ENCODE measurements around the gene MBTPS1.

Gene MBTPS1

GRCh38 chr16:84093120-84093878 is 23.4 kb downstream of the MBTPS1 start:
- peak overlapping the region; percentile 93 for H3K27ac Mint-ChIP-seq
- no peaks in the 10 kb centered on the region for H3K4me1 Mint-ChIP-seq
- H3K36me3 Mint-ChIP-seq (ENCODE audit: low read depth) = peaks cover 59% of the 10 kb centered on the region
- no peaks in the 10 kb centered on the region for H3K27me3 Mint-ChIP-seq (ENCODE audit: low read depth, poor library complexity)
- H3K4me3 Mint-ChIP-seq = no peak overlapping the region
- no peak for DNase-seq
- H3K9me3 Mint-ChIP-seq = no peaks in the 10 kb centered on the region
- TF ChIP-seq, protein P1, sequence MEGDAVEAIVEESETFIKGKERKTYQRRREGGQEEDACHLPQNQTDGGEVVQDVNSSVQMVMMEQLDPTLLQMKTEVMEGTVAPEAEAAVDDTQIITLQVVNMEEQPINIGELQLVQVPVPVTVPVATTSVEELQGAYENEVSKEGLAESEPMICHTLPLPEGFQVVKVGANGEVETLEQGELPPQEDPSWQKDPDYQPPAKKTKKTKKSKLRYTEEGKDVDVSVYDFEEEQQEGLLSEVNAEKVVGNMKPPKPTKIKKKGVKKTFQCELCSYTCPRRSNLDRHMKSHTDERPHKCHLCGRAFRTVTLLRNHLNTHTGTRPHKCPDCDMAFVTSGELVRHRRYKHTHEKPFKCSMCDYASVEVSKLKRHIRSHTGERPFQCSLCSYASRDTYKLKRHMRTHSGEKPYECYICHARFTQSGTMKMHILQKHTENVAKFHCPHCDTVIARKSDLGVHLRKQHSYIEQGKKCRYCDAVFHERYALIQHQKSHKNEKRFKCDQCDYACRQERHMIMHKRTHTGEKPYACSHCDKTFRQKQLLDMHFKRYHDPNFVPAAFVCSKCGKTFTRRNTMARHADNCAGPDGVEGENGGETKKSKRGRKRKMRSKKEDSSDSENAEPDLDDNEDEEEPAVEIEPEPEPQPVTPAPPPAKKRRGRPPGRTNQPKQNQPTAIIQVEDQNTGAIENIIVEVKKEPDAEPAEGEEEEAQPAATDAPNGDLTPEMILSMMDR (IDR thresholded peaks at IDR 0.05) = no peak

- peaks cover 58% of the 10 kb centered on the region for H3K36me3 Mint-ChIP-seq (ENCODE audit: low read depth)
- no peaks in the 10 kb centered on the region for H3K4me1 Mint-ChIP-seq
- no peaks in the 10 kb centered on the region for H3K27me3 Mint-ChIP-seq (ENCODE audit: low read depth, poor library complexity)
- H3K27ac Mint-ChIP-seq = peak overlapping the region; percentile 17
- H3K4me3 Mint-ChIP-seq = no peak overlapping the region
- TF ChIP-seq, protein P1 (IDR thresholded peaks at IDR 0.05) = no peak
- no peaks in the 10 kb centered on the region for H3K9me3 Mint-ChIP-seq
- DNase-seq = no peak
Observed at GRCh38 chr16:84091460-84091859, 25.3 kb downstream of the MBTPS1 start.

- Mint-ChIP-seq H3K27ac (no peak overlapping the region), H3K27me3 (ENCODE audit: low read depth, poor library complexity) (no peaks in the 10 kb centered on the region), H3K4me1 (no peaks in the 10 kb centered on the region), H3K36me3 (ENCODE audit: low read depth) (peaks cover 59% of the 10 kb centered on the region), H3K4me3 (no peak overlapping the region), H3K9me3 (no peaks in the 10 kb centered on the region)
- TF ChIP-seq, protein P1 (IDR thresholded peaks at IDR 0.05) = no peak
- no peak for DNase-seq
Observed at GRCh38 chr16:84090211-84090610, 26.5 kb downstream of the MBTPS1 start.

DNA sequence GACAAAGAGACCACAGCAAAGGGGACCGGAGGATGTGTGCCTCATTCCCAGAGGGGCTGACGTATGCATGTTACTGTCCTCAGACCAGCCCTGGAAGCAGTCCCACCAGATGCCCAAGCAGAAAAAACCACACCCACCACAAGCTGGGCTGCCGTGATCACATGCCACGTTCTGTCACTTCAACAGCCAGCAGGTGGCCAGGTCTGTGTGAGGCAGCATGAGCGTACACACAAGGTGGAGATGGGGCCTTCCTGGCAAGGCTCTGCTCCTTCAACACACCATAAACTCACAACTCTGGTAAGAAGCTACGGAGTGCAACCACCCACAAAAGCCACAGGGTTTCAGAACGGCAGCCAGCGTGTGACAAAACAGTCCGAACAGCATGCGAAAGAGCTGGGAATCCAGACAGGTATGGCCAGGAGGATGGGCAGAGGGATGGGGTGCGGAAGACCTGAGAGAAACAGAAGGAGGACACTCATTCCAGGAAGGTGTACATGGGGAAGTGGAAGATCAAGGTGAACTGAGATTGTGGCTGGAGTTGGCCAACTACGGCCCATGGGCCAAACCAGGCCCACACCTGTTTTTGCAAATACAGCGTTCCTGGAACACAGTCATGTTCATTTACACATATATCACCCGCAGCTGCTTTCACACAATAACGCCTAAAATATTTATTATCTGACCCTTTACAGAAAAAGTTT is 27.9 kb downstream of the MBTPS1 start:
- H3K27me3 Mint-ChIP-seq (ENCODE audit: low read depth, poor library complexity) = no peaks in the 10 kb centered on the region
- H3K27ac Mint-ChIP-seq = no peak overlapping the region
- no peaks in the 10 kb centered on the region for H3K4me1 Mint-ChIP-seq
- H3K4me3 Mint-ChIP-seq = no peak overlapping the region
- peaks cover 59% of the 10 kb centered on the region for H3K36me3 Mint-ChIP-seq (ENCODE audit: low read depth)
- TF ChIP-seq, protein P1 (IDR thresholded peaks at IDR 0.05) = no peak
- no peak for DNase-seq
- no peaks in the 10 kb centered on the region for H3K9me3 Mint-ChIP-seq

DNA sequence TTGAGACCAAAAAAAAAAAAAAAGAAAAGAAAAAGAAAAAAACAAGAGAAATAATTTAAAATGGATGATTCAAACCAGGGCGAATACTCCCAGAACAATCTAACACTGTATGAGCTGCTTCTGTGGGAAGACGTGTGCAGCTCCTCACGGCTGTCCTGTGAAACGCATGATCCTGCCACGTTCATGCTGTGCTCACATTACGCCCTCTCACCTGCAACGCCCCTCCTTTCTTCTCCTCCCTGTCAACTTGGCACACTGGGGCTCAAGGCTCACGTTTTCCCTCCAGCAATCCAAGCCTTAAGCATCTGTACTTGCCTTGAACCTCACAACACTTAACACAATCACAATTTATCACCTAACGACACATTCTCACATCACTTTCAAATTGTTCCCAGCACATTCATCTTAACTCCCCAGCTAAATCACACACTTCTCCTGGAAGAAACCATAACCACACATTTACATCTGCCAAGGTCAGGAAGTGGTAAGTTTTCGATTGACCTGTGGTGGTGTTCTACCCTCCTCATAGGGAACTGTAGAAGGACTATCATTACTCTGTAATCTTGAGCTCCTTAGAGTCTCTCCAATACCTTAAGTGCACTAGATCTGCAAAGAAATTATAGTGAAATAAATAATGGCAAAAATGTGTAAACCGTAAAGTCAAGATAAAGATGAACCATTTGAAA is 29.1 kb downstream of the MBTPS1 start:
- H3K36me3 Mint-ChIP-seq (ENCODE audit: low read depth) = peaks cover 57% of the 10 kb centered on the region
- H3K27me3 Mint-ChIP-seq (ENCODE audit: low read depth, poor library complexity) = no peaks in the 10 kb centered on the region
- peaks cover 7% of the 10 kb centered on the region for H3K4me1 Mint-ChIP-seq
- no peak overlapping the region for H3K4me3 Mint-ChIP-seq
- no peaks in the 10 kb centered on the region for H3K9me3 Mint-ChIP-seq
- TF ChIP-seq, protein P1 (IDR thresholded peaks at IDR 0.05) = no peak
- no peak overlapping the region for H3K27ac Mint-ChIP-seq
- no peak for DNase-seq
